Heart right ventricle (tissue), 16 donors: ENCODE data around the gene CPNE5. TPM values are rescaled to one million over a fixed set of nuclear protein-coding genes. Genes with fewer than 3 reads are reported as not detected.

Experiments
- ATAC-seq, 8 donors: fragments of 200-7000 bp; cut with Tn5 transposase; one replicate each; pipeline ENCODE4 v1.9.1; 2020; ENCODE audit warnings: mild to moderate bottlenecking in 8 of 8, moderate library complexity in 8 of 8, moderate number of reproducible peaks in 1 of 8
- DNase-seq, 2 donors: peaks; one replicate each; pipeline ENCODE4 v3.0.0-alpha.2; 2020
- H3K27ac ChIP-seq, 10 donors: fragments of 200-600 bp; sonication (generic) in 2 of 10; one replicate each; pipeline versions ENCODE4 v1.5.0 to v1.8.0; 2020 to 2022; ENCODE audit warnings: mild to moderate bottlenecking in 3 of 10
- H3K27me3 ChIP-seq, 7 donors: fragments of 200-600 bp; one replicate each; pipeline ENCODE4 v1.8.0; 2021 to 2022; ENCODE audit warnings: mild to moderate bottlenecking in 2 of 7
- H3K36me3 ChIP-seq, 9 donors: fragments of 200-600 bp; sonication (generic) in 1 of 9; one replicate each; pipeline versions ENCODE4 v1.5.0 to v1.8.0; 2020 to 2022; ENCODE audit warnings: mild to moderate bottlenecking in 2 of 9
- H3K4me1 ChIP-seq, 9 donors: fragments of 200-600 bp; sonication (generic) in 1 of 9; one replicate each; pipeline versions ENCODE4 v1.5.0 to v1.8.0; 2020 to 2022; ENCODE audit warnings: mild to moderate bottlenecking in 4 of 9
- H3K4me3 ChIP-seq, 10 donors: fragments of 200-600 bp; sonication (generic) in 2 of 10; one replicate each; pipeline versions ENCODE4 v1.5.0 to v1.8.0; 2020 to 2022; ENCODE audit warnings: mild to moderate bottlenecking in 7 of 10, moderate library complexity in 2 of 10
- H3K9me3 ChIP-seq, 11 donors: fragments of 200-600 bp in 10 of 11; sonication (generic) in 2 of 11; one replicate each; pipeline versions ENCODE4 v1.5.0 to v1.8.0; 2013 to 2022; ENCODE audit warnings: mild to moderate bottlenecking in 2 of 11, control low read depth in 1 of 11, moderate library complexity in 1 of 11
- WGBS, 2 donors: extraction: QIAGEN DNeasy Blood & Tissue Kit; methylation state at CpG; one replicate each; pipeline ENCODE4 v1.1.7; 2013; ENCODE audit warnings: inconsistent platforms in 1 of 2; 5-methylcytosine and 5-hydroxymethylcytosine counted together
- intact Hi-C, 10 donors: fragments of 100-400 bp; cut with DNase I; formaldehyde crosslinking; loops; one replicate each; pipeline versions ENCODE4 v1.11.1 to v1.14.2; 2022
- polyA plus RNA-seq, 2 donors: library from polyadenylated mRNA; stranded (reverse); fragments of 200-250 nt; gene quantifications; one replicate each; pipeline ENCODE4 v1.2.3, GENCODE V29; 2013
- total RNA-seq, 10 donors: library from RNA; stranded (reverse); fragmentation: NEBNext Ultra II Directional in 3 of 10; extraction: Animal tissue kit (Norgen Biotek cat#: 25700) in 3 of 10; gene quantifications; one replicate each; pipeline versions ENCODE4 v1.2.1 to v1.2.4, GENCODE V29; 2021 to 2023
- TF ChIP-seq, protein P1 (sequence below), 9 donors: fragments of 200-600 bp; sonication (generic) in 2 of 9; IDR thresholded peaks; one replicate each; pipeline versions ENCODE4 v1.5.0 to v1.8.0; 2021 to 2022; ENCODE audit warnings: antibody characterized with exemption in 9 of 9, mild to moderate bottlenecking in 5 of 9, moderate library complexity in 1 of 9
- donor health status: Arrhythmogenic right ventricular cardiomyopathy.
- donor health status: ischemic (EF 13 %, LVEDD 7.1; RV severe dilation, severe dysfunction).
- donor health status: healthy with polysubstance abuse.
- donor health status: DM: no; HTN: yes; CAD: no.
- donor health status: DM: no; HTN: no; CAD: no.
- donor health status: ischemic (EF 25% LVEDD 6.9; RV normal size, moderate dysfunction).
- donor health status: ischemic (EF 25% LVEDD 5.7; RV mildly dilated, moderate dysfunction).
- donor health status: healthy.
- donor health status: DM: yes; HTN: yes; CAD: no.
- donor health status: Ischemic cardiomyopathy.
- donor health status: ischemic (EF 35%, LVEDD 5.7; RV mildly dilated, moderate dysfunction).
- donor health status: nonischemic (EF 11% LVEDD 7.7; RV severe dilation, severe dysfunction).
- donor health status: DM: yes; HTN: yes; CAD: no.
- donor health status: PGD.
- donor health status: ischemic (EF 29% LVEDD 5.4; RV normal size, mild dysfunction).
- donor health status: nonischemic (EF 23%, LVEDD 6.1; RV moderate dilation, normal function).

CPNE5 gene
- total and polyA plus RNA-seq, 12 donors: 2.8 to 98.2 (median 24.4) TPM

DNA sequence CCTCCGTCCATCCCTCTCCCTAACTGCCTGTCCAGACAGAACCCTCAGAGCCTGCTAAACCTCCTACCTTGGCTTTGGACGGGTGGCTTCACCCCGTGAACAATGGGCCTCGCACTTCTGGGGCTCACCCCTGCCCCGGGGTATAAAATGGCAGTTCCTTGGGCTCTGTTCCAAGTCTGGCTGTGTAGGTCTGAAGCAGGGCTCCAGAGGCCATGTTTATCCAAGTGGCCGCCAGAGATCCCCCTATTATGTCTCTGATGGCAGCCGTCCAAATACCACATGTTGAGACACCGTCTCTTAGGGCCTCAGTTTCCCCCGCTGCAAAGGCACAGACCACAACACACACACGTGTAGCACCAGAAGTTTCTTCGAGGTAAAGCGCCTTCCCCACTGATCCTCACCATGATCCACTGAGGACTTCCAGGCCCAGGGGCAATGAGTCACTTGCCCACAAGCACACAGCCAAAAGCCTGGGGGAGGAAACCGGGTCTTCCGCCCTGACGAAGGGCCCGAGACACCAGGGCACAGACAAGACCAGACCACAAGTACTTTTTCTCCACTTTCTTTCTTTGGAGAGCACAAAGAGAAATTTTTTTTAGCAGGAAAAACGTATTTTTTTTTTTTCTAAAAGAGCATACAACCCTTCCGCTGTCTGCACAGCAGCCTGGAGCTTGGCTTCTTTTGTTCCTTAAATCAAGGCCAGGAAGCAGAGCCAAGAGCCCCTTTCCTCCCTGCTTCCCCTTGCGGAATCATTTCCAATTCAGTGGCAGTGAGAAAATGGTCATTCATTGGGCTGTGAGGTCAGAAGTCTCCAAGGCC lies 11.8 kb downstream of the CPNE5 start:
- WGBS, 2 donors: 44 to 56% methylated on average over 19 of the region's 19 CpGs
- ATAC-seq: peak; percentile 7 to 82 (median 50)

DNA sequence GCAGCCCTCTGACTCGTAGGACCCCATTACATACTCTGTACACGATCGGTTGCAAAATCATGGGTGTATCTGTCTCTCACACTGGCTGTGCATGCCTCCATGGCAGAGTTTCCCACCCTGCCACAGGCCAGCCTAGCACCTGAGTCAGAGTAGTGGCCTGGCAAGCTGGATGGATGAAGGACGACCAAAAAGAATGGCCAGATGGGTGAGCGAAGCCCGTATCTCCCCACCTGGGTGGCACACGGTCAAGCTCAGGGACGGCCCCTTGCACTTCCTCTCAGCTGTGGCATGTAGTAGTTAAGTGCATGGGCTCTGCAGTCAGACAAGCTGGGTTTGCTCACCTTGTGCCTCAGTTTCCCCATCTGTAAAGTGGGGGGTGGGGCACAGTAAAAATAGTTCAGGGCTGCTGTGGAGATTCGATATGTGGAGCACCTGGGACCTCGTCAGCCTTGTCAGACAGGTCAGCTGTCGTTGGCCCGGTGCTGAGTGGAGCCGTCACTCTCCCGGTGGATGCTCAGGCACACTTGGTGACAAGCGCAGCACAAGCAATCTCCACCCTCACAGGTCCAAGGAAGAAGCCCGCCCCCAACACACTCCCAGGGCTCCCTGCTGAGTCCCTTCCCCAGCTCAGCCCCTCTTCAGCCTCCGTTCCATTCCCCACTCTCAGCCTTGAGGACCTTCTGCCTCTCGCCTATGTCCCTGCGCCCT lies 12.6 kb downstream of the CPNE5 start:
- ATAC-seq (peak in 2 of 8 donors; percentile 0 to 5), DNase-seq (no peak)
- peak overlapping the region in 8 of 10 donors; percentile 11 to 91 (median 80) for H3K27ac ChIP-seq
- H3K9me3 ChIP-seq: no peaks in the 10 kb centered on the region
- 79 to 81% methylated on average over 19 of the region's 19 CpGs for WGBS, 2 donors
- no peaks in the 10 kb centered on the region for H3K27me3 ChIP-seq
- TF ChIP-seq, protein P1, sequence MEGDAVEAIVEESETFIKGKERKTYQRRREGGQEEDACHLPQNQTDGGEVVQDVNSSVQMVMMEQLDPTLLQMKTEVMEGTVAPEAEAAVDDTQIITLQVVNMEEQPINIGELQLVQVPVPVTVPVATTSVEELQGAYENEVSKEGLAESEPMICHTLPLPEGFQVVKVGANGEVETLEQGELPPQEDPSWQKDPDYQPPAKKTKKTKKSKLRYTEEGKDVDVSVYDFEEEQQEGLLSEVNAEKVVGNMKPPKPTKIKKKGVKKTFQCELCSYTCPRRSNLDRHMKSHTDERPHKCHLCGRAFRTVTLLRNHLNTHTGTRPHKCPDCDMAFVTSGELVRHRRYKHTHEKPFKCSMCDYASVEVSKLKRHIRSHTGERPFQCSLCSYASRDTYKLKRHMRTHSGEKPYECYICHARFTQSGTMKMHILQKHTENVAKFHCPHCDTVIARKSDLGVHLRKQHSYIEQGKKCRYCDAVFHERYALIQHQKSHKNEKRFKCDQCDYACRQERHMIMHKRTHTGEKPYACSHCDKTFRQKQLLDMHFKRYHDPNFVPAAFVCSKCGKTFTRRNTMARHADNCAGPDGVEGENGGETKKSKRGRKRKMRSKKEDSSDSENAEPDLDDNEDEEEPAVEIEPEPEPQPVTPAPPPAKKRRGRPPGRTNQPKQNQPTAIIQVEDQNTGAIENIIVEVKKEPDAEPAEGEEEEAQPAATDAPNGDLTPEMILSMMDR (IDR thresholded peaks at IDR 0.05): no peak
- intact Hi-C loops: no loop called here
- no peaks in the 10 kb centered on the region for H3K36me3 ChIP-seq
- peaks cover 32 to 99% (median 81%) of the 10 kb centered on the region in 9 donors for H3K4me1 ChIP-seq
- H3K4me3 ChIP-seq: no peak overlapping the region

More for the DNA sequence above, 11.8 kb downstream of the CPNE5 start:
- Histone ChIP-seq H3K4me1 (peaks cover 29 to 95% (median 73%) of the 10 kb centered on the region in 9 donors), H3K27ac (peak overlapping the region; percentile 11 to 91 (median 79)), H3K4me3 (no peak overlapping the region), H3K27me3 (no peaks in the 10 kb centered on the region), H3K9me3 (no peaks in the 10 kb centered on the region), H3K36me3 (no peaks in the 10 kb centered on the region)
- TF ChIP-seq, protein P1 (IDR thresholded peaks at IDR 0.05): no peak
- DNase-seq: peak in 1 of 2 donors; percentile 72
- intact Hi-C loops: no loop called here

DNA sequence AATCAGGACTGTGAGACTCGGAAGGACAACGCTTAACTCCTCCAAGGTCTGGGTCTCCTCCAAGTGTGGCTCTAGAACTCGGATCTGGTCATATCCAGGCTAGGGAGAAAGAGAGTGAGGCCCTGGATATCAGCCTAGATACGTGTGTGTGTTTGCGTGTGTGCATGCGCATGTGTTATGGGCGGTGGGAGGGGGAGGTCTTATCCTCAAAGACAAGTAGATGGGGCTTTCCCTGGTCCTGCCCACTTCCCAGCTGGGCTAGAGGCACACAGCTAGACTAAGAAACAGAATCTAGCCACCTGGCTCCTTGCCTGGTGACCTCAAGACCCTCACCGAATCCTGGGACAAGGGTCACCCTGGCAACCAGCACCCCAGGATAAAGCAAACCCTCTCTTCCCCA lies 13.2 kb downstream of the CPNE5 start:
- peak in 1 of 8 donors; percentile 0 for ATAC-seq
- intact Hi-C loops: no loop called here
- no peak for DNase-seq

DNA sequence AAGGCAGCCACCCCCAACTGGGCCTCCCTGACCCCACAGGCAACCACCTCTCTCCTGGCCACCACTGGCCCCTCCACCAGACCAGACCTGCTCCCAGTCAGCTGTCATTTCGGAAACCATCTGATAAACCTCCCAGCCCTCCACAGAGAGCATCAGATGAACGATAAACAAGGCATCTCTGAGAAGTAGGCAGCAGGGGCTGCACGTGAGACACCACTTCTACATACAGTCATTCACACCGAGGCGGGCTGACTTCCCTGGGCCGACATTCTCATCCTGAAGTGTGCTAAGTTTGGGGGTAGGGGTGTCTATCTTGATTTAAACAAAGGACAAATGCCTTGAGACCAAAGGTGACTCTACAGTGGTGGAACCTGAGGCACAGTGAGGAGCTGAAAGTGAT lies 13.8 kb downstream of the CPNE5 start:
- ATAC-seq (no peak), DNase-seq (no peak)
- no peak overlapping the region for H3K4me3 ChIP-seq
- H3K4me1 ChIP-seq: peaks cover 32 to 100% (median 88%) of the 10 kb centered on the region in 9 donors
- intact Hi-C loops: no loop called here
- TF ChIP-seq, protein P1 (IDR thresholded peaks at IDR 0.05): no peak
- H3K27ac ChIP-seq: peak overlapping the region in 7 of 10 donors; percentile 76 to 91 (median 89)
- WGBS, 2 donors: 81 to 84% methylated on average over 6 of the region's 6 CpGs
- no peaks in the 10 kb centered on the region for H3K36me3 ChIP-seq
- H3K27me3 ChIP-seq: no peaks in the 10 kb centered on the region
- H3K9me3 ChIP-seq: no peaks in the 10 kb centered on the region

More for the DNA sequence above, 13.2 kb downstream of the CPNE5 start:
- Histone ChIP-seq H3K4me3 (no peak overlapping the region), H3K27ac (peak overlapping the region in 6 of 10 donors; percentile 78 to 91 (median 90)), H3K36me3 (no peaks in the 10 kb centered on the region), H3K27me3 (no peaks in the 10 kb centered on the region), H3K9me3 (no peaks in the 10 kb centered on the region), H3K4me1 (peaks cover 32 to 100% (median 87%) of the 10 kb centered on the region in 9 donors)
- 73 to 81% methylated on average over 8 of the region's 8 CpGs for WGBS, 2 donors
- TF ChIP-seq, protein P1 (IDR thresholded peaks at IDR 0.05): no peak
